GM12878 (cell line): ENCODE results near the gene FGD6. TPM values are rescaled to one million over a fixed set of nuclear protein-coding genes. Genes with fewer than 3 reads are reported as not detected.

Experiments used
- ATAC-seq: fragments of 200-7000 bp; cut with Tn5 transposase; 3 replicates; pipeline ENCODE4 v1.9.1; 2020; ENCODE audit warnings: mild to moderate bottlenecking, moderate library complexity
- BruUV-seq: library from RNA; stranded (reverse); fragments of 400-500 nt; replicated peaks from 2 replicates; lab custom pipeline; 2021; lab: Mats Ljungman, UMichigan
- CTCF ChIA-PET: fragments of 300-600 bp; sonication (Branson Sonifier 250); formaldehyde crosslinking; extraction: SDS; loops from one replicate; lab custom pipeline; 2021; ENCODE audit warnings: inconsistent platforms; lab: Yijun Ruan, JAX
- POLR2A ChIA-PET: fragments of 350-600 bp; formaldehyde crosslinking; extraction: SDS; loops from one replicate; lab custom pipeline; 2021; ENCODE audit warnings: inconsistent platforms; lab: Charles Lee
- RAD21 ChIA-PET: fragments of 300-600 bp; sonication (Branson Sonifier 250); formaldehyde crosslinking; loops from one replicate; lab custom pipeline; 2023; ENCODE audit warnings: antibody characterized with exemption; ENCODE audit not compliant: unreplicated experiment; lab: Charles Lee
- SMC1A ChIA-PET: fragments of 300-600 bp; sonication (Branson Sonifier 250); formaldehyde crosslinking; loops from one replicate; lab custom pipeline; 2023; ENCODE audit not compliant: unreplicated experiment, uncharacterized antibody; lab: Charles Lee
- DNase-seq: peaks from one replicate; pipeline ENCODE4 v3.0.0-alpha.2; 2011; ENCODE audit warnings: low read depth, low spot score
- FAIRE-seq: peaks from 3 replicates; lab custom pipeline; 2011; peaks lifted over from hg19 to GRCh38; lab: Jason Lieb, UNC
- H2AFZ ChIP-seq: 2 replicates; pipeline ENCODE4 v1.6.0; 2011; ENCODE audit warnings: low read depth, low read length, control low read depth; ENCODE audit not compliant: control insufficient read depth
- H3K27ac ChIP-seq: 2 replicates; pipeline ENCODE4 v1.5.1; 2011; ENCODE audit warnings: control low read depth; ENCODE audit not compliant: control insufficient read depth, insufficient read depth
- H3K27me3 ChIP-seq, 2 experiments: replicated peaks in 1 of 2; 2 replicates each; pipeline versions ENCODE4 v1.6.0 to v1.6.1; 2011; ENCODE audit warnings: low read length in 1 of 2; ENCODE audit not compliant: control insufficient read depth in 2 of 2, insufficient read depth in 2 of 2
- H3K36me3 ChIP-seq, 2 experiments: 2 replicates each; pipeline ENCODE4 v1.5.1; 2011; ENCODE audit warnings: low read length in 1 of 2; ENCODE audit not compliant: control insufficient read depth in 2 of 2, insufficient read depth in 2 of 2
- H3K4me1 ChIP-seq: 2 replicates; pipeline ENCODE4 v1.6.1; 2011; ENCODE audit warnings: mild to moderate bottlenecking, low read length, moderate library complexity, mixed read lengths; ENCODE audit not compliant: control insufficient read depth, insufficient read depth
- H3K4me2 ChIP-seq: 2 replicates; pipeline ENCODE4 v1.6.0; 2011; ENCODE audit warnings: control low read depth; ENCODE audit not compliant: control insufficient read depth, insufficient read depth
- H3K4me3 ChIP-seq: fragments of 200-600 bp; sonication (generic); 2 replicates; pipeline ENCODE4 v1.5.1; 2016
- H3K79me2 ChIP-seq: 2 replicates; pipeline ENCODE4 v1.6.0; 2011; ENCODE audit warnings: low read length; ENCODE audit not compliant: control insufficient read depth, insufficient read depth
- H3K9ac ChIP-seq: 2 replicates; pipeline ENCODE4 v1.8.0; 2011; ENCODE audit warnings: low read length, control low read depth, mixed read lengths; ENCODE audit not compliant: control insufficient read depth, insufficient read depth
- H3K9me3 ChIP-seq: replicated peaks from 3 replicates; pipeline ENCODE4 v1.5.1; 2011; ENCODE audit warnings: mild to moderate bottlenecking, low read length; ENCODE audit not compliant: control insufficient read depth, insufficient read depth
- H4K20me1 ChIP-seq: 2 replicates; pipeline ENCODE4 v1.6.0; 2011; ENCODE audit not compliant: control insufficient read depth, insufficient read depth
- CBX5 ChIP-seq: sonication (generic); IDR thresholded peaks from 2 replicates; pipeline ENCODE4 v1.6.1; 2016; ENCODE audit warnings: low read depth, moderate library complexity, mild to moderate bottlenecking, inconsistent platforms
- CREB1 ChIP-seq: IDR thresholded peaks from 2 replicates; pipeline ENCODE4 v1.6.1; 2012; ENCODE audit warnings: low read depth, mild to moderate bottlenecking, inconsistent platforms
- EGR1 ChIP-seq, 2 experiments: IDR thresholded peaks; 1 replicate in 1 of 2; 2 replicates in 1 of 2; pipeline ENCODE4 v1.6.1; 2011 to 2012; ENCODE audit warnings: low read depth in 2 of 2, low read length in 2 of 2, borderline replicate concordance in 1 of 2, mild to moderate bottlenecking in 1 of 2, moderate library complexity in 1 of 2
- NFYA ChIP-seq: IDR thresholded peaks from 2 replicates; pipeline ENCODE4 v1.6.1; 2011; ENCODE audit warnings: low read depth, mild to moderate bottlenecking, low read length, improper control_type of control experiment, borderline replicate concordance
- NFYB ChIP-seq: IDR thresholded peaks from 2 replicates; pipeline ENCODE4 v1.6.1; 2011; ENCODE audit warnings: low read depth, mild to moderate bottlenecking, low read length, improper control_type of control experiment, moderate library complexity; ENCODE audit not compliant: insufficient read depth
- RUNX3 ChIP-seq: IDR thresholded peaks from 2 replicates; pipeline ENCODE4 v1.6.1; 2012; ENCODE audit warnings: low read length, inconsistent platforms
- SIX5 ChIP-seq: IDR thresholded peaks from 2 replicates; pipeline ENCODE4 v1.6.1; 2011; ENCODE audit warnings: mild to moderate bottlenecking, low read depth, low read length, moderate library complexity; ENCODE audit not compliant: severe bottlenecking
- TCF7 ChIP-seq: IDR thresholded peaks from 2 replicates; pipeline ENCODE4 v1.6.1; 2014; ENCODE audit warnings: antibody characterized with exemption, borderline replicate concordance
- ZNF207 ChIP-seq: fragments of 450-650 bp; IDR thresholded peaks from 2 replicates; pipeline ENCODE4 v1.6.1; 2014; ENCODE audit warnings: antibody characterized with exemption, mild to moderate bottlenecking, borderline replicate concordance
- ZNF24 ChIP-seq: fragments of 450-650 bp; IDR thresholded peaks from 2 replicates; pipeline ENCODE4 v1.6.1; 2017; ENCODE audit warnings: antibody characterized with exemption, mild to moderate bottlenecking
- WGBS: methylation state at CpG from one replicate; pipeline ENCODE4 v1.1.6; 2016; ENCODE audit warnings: low lambda C conversion rate; ENCODE audit not compliant: insufficient replicate concordance, insufficient coverage; ENCODE audit errors: missing lambda C conversion rate; 5-methylcytosine and 5-hydroxymethylcytosine counted together
- in situ Hi-C: fragments of 300-500 bp; cut with MboI; formaldehyde crosslinking; loops from 9 replicates; pipeline ENCODE4 v1.14.3; 2018; ENCODE audit warnings: mixed read lengths
- intact Hi-C: fragments of 100-400 bp; cut with micrococcal nuclease; formaldehyde crosslinking; loops from one replicate; pipeline ENCODE4 v1.14.2; 2022; ENCODE audit not compliant: unreplicated experiment
- polyA plus RNA-seq, 11 experiments: library from polyadenylated mRNA; depleted of rRNA in 4 of 11; unstranded in 6 of 11; stranded (reverse) in 5 of 11; fragments of >200 nt; fragmentation: Nextera tagmentation in 4 of 11; fragmentation: Illumina TruSeq in 1 of 11; extraction: Ambion mirVana in 4 of 11; extraction: Trizol in 1 of 11; gene quantifications; 1 replicate in 1 of 11; 2 replicates in 10 of 11; pipeline versions ENCODE4 v1.2.1 to v1.2.3, GENCODE V29; 2011 to 2016; ENCODE audit warnings: inconsistent platforms in 2 of 11, missing spikeins in 2 of 11, low read depth in 1 of 11
- total RNA-seq, 4 experiments: library from RNA; depleted of rRNA in 3 of 4; stranded (reverse); fragments of >200 nt in 3 of 4; fragmentation: Illumina TruSeq in 1 of 4; extraction: Trizol in 1 of 4; gene quantifications; 2 replicates each; pipeline versions ENCODE4 v1.2.1 to v1.2.3, GENCODE V29; 2013 to 2021
- TF ChIP-seq, protein P1 (sequence below): fragments of 450-650 bp; conservative IDR thresholded peaks from 2 replicates; pipeline ENCODE4 v1.6.1; 2017; ENCODE audit warnings: mild to moderate bottlenecking, moderate library complexity
- TF ChIP-seq, protein P2 (sequence below): fragments of 150-350 bp; IDR thresholded peaks from 2 replicates; pipeline ENCODE4 v1.6.1; 2014; ENCODE audit warnings: mild to moderate bottlenecking, low read depth, low read length
- TF ChIP-seq, protein P3 (sequence below): IDR thresholded peaks from 2 replicates; pipeline ENCODE4 v1.6.1; 2011; ENCODE audit warnings: low read depth, mild to moderate bottlenecking, low read length, moderate library complexity, borderline replicate concordance; ENCODE audit errors: extremely low read depth

Gene FGD6
- total and polyA plus RNA-seq, 10 of the 15 experiments (the other 5 are each of a cell fraction or from before 2014, with no cell fraction given), result 2.4 to 15.5 (median 8.9) TPM

DNA sequence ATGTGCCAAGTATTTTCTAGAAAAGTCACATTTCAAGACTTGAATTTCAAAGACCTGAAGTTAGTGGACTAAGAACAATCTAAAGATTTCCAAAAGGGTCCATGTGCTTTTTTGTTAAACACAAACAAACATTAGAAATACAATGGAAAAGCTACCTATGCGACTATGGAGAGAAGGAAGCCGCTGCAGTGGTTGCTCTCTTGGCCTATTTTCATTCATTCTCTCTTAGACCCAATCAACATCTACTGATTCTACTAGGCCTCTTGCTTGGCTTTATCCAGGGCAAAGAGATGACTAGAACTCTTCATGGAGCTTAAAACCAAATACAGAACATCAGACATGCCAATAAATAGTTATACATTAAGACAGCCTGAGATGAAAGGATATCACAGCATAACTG lies 9.9 kb downstream of the FGD6 start:
- no peaks in the 10 kb centered on the region for H3K27me3 ChIP-seq
- H3K9ac ChIP-seq, result no peak overlapping the region
- ChIA-PET RAD21 (no interaction called here), CTCF (interaction anchor here (1.3 kb wide), 1 partner anchor 10 kb away, joined by 4 read pairs; the partner anchor contains the start of genes FGD6 and VEZT), POLR2A (no interaction called here), SMC1A (interaction anchor here (2.1 to 2.3 kb wide), 2 partner anchors 10 to 90 kb away, joined by 5 to 6 read pairs; partner anchors contain the start of genes FGD6 and VEZT)
- peaks cover 24% of the 10 kb centered on the region for H3K4me1 ChIP-seq
- no peaks in the 10 kb centered on the region for H3K9me3 ChIP-seq
- no peak overlapping the region for H3K4me2 ChIP-seq
- in situ Hi-C loops (no loop called here), intact Hi-C loops (no loop called here)
- DNase-seq (no peak), FAIRE-seq (no peak), ATAC-seq (no peak)
- BruUV-seq, result no TSS peak
- no peak overlapping the region for H3K27ac ChIP-seq
- H3K4me3 ChIP-seq, result no peak overlapping the region
- H2AFZ ChIP-seq, result no peak overlapping the region
- H3K79me2 ChIP-seq, result no peaks in the 10 kb centered on the region; the same call in none of the 2 replicates
- H3K36me3 ChIP-seq, result no peaks in the 10 kb centered on the region
- TF ChIP-seq, protein P1, sequence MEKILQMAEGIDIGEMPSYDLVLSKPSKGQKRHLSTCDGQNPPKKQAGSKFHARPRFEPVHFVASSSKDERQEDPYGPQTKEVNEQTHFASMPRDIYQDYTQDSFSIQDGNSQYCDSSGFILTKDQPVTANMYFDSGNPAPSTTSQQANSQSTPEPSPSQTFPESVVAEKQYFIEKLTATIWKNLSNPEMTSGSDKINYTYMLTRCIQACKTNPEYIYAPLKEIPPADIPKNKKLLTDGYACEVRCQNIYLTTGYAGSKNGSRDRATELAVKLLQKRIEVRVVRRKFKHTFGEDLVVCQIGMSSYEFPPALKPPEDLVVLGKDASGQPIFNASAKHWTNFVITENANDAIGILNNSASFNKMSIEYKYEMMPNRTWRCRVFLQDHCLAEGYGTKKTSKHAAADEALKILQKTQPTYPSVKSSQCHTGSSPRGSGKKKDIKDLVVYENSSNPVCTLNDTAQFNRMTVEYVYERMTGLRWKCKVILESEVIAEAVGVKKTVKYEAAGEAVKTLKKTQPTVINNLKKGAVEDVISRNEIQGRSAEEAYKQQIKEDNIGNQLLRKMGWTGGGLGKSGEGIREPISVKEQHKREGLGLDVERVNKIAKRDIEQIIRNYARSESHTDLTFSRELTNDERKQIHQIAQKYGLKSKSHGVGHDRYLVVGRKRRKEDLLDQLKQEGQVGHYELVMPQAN, result no peak
- no peak for TF ChIP-seq NFYA
- no peak for TF ChIP-seq RUNX3
- TF ChIP-seq CREB1, result no peak
- WGBS, result 96% methylated on average over 2 of the region's 2 CpGs
- no peaks in the 10 kb centered on the region for H4K20me1 ChIP-seq

DNA sequence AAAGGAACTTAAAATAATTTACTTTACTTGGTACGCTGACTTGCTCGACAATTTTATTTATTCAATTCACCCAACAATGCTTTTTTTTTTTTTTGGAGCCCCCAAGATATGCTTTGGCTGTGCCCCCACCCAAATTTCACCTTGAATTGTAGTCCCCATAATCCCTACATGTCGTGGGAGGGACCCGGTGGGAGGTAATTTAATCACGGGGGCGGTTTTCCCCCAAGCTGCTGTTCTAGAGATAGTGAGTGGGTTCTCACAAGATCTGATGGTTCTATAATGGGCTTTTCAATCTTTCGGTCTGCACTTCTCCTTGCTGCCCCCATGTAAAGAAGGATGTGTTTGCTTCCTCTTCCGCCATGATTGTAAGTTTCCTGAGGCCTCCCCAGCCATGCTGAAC lies 10.4 kb downstream of the FGD6 start:
- in situ Hi-C loops, result no loop called here
- H3K79me2 ChIP-seq, result no peaks in the 10 kb centered on the region; the same call in none of the 2 replicates

More for the DNA sequence above, 10.4 kb downstream of the FGD6 start:
- Histone ChIP-seq H3K4me3 (no peak overlapping the region), H3K27me3 (no peaks in the 10 kb centered on the region), H3K9me3 (no peaks in the 10 kb centered on the region), H4K20me1 (no peaks in the 10 kb centered on the region), H3K4me2 (no peak overlapping the region), H3K4me1 (peaks cover 24% of the 10 kb centered on the region), H3K9ac (no peak overlapping the region), H3K36me3 (no peaks in the 10 kb centered on the region), H2AFZ (no peak overlapping the region), H3K27ac (no peak overlapping the region)
- no peak for ATAC-seq
- ChIA-PET POLR2A (interaction anchor here (0.8 kb wide), 1 partner anchor 16 kb away, joined by 4 read pairs; no protein-coding TSS in a partner anchor), SMC1A (interaction anchor here (0.6 to 2.3 kb wide), 5 partner anchors 8 to 553 kb away, joined by 3 to 6 read pairs (median 5); partner anchors contain the start of genes FGD6 and VEZT), CTCF (interaction anchor here (0.6 kb wide), 2 partner anchors 17 to 169 kb away, joined by 3 to 5 read pairs; no protein-coding TSS in a partner anchor), RAD21 (interaction anchor here (0.6 kb wide), 1 partner anchor 1011 kb away, joined by 5 read pairs; no protein-coding TSS in a partner anchor)
- 84% methylated on average over 8 of the region's 8 CpGs for WGBS
- no peak for FAIRE-seq
- TF ChIP-seq SIX5, result no peak
- TF ChIP-seq ZNF24, result no peak
- TF ChIP-seq, protein P2, sequence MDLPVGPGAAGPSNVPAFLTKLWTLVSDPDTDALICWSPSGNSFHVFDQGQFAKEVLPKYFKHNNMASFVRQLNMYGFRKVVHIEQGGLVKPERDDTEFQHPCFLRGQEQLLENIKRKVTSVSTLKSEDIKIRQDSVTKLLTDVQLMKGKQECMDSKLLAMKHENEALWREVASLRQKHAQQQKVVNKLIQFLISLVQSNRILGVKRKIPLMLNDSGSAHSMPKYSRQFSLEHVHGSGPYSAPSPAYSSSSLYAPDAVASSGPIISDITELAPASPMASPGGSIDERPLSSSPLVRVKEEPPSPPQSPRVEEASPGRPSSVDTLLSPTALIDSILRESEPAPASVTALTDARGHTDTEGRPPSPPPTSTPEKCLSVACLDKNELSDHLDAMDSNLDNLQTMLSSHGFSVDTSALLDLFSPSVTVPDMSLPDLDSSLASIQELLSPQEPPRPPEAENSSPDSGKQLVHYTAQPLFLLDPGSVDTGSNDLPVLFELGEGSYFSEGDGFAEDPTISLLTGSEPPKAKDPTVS, result no peak
- no peak for TF ChIP-seq ZNF207
- no peak for TF ChIP-seq EGR1 (IDR thresholded peaks at IDR 0.05; ENCODE audit: borderline replicate concordance in 1 of 2, low read depth in 2 of 2, low read length in 2 of 2)
- TF ChIP-seq CBX5, result no peak
- TF ChIP-seq, protein P3, sequence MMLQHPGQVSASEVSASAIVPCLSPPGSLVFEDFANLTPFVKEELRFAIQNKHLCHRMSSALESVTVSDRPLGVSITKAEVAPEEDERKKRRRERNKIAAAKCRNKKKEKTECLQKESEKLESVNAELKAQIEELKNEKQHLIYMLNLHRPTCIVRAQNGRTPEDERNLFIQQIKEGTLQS, result no peak
- no peak for TF ChIP-seq TCF7
- TF ChIP-seq NFYB, result no peak
- no TSS peak for BruUV-seq
- intact Hi-C loops, result no loop called here
- DNase-seq, result no peak
